OCI-LY7 (cell line): Measurements from ENCODE around the gene SASH1.

ENCODE experiments used
- EZH2phosphoT487 ChIP-seq: fragments of 200-600 bp; sonication (generic); IDR thresholded peaks from 2 replicates; pipeline ENCODE4 v1.6.1; 2018; ENCODE audit warnings: low read depth, borderline replicate concordance, mild to moderate bottlenecking, mixed run types, antibody characterized with exemption, low read length, moderate library complexity, mixed read lengths
- TF ChIP-seq, protein P1 (sequence below): fragments of 200-600 bp; sonication (generic); conservative IDR thresholded peaks from 2 replicates; pipeline ENCODE4 v1.5.1; 2014; ENCODE audit warnings: mild to moderate bottlenecking, antibody characterized with exemption, low read length, moderate library complexity, mixed read lengths

- TF ChIP-seq, protein P1, sequence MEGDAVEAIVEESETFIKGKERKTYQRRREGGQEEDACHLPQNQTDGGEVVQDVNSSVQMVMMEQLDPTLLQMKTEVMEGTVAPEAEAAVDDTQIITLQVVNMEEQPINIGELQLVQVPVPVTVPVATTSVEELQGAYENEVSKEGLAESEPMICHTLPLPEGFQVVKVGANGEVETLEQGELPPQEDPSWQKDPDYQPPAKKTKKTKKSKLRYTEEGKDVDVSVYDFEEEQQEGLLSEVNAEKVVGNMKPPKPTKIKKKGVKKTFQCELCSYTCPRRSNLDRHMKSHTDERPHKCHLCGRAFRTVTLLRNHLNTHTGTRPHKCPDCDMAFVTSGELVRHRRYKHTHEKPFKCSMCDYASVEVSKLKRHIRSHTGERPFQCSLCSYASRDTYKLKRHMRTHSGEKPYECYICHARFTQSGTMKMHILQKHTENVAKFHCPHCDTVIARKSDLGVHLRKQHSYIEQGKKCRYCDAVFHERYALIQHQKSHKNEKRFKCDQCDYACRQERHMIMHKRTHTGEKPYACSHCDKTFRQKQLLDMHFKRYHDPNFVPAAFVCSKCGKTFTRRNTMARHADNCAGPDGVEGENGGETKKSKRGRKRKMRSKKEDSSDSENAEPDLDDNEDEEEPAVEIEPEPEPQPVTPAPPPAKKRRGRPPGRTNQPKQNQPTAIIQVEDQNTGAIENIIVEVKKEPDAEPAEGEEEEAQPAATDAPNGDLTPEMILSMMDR = no peak
- no peak for TF ChIP-seq EZH2phosphoT487
Observed at GRCh38 chr6:148524471-148524882, 181.8 kb downstream of the SASH1 start.
